Heart right ventricle (tissue), 16 donors: ENCODE measurements around the gene CAMSAP1. TPM values are rescaled to one million over a fixed set of nuclear protein-coding genes. Genes with fewer than 3 reads are reported as not detected.

Source experiments
- ATAC-seq, 8 donors: fragments of 200-7000 bp; cut with Tn5 transposase; one replicate each; pipeline ENCODE4 v1.9.1; 2020; ENCODE audit warnings: mild to moderate bottlenecking in 8 of 8, moderate library complexity in 8 of 8, moderate number of reproducible peaks in 1 of 8
- DNase-seq, 2 donors: peaks; one replicate each; pipeline ENCODE4 v3.0.0-alpha.2; 2020
- H3K27ac ChIP-seq, 10 donors: fragments of 200-600 bp; sonication (generic) in 2 of 10; one replicate each; pipeline versions ENCODE4 v1.5.0 to v1.8.0; 2020 to 2022; ENCODE audit warnings: mild to moderate bottlenecking in 3 of 10
- H3K27me3 ChIP-seq, 7 donors: fragments of 200-600 bp; one replicate each; pipeline ENCODE4 v1.8.0; 2021 to 2022; ENCODE audit warnings: mild to moderate bottlenecking in 2 of 7
- H3K36me3 ChIP-seq, 9 donors: fragments of 200-600 bp; sonication (generic) in 1 of 9; one replicate each; pipeline versions ENCODE4 v1.5.0 to v1.8.0; 2020 to 2022; ENCODE audit warnings: mild to moderate bottlenecking in 2 of 9
- H3K4me1 ChIP-seq, 9 donors: fragments of 200-600 bp; sonication (generic) in 1 of 9; one replicate each; pipeline versions ENCODE4 v1.5.0 to v1.8.0; 2020 to 2022; ENCODE audit warnings: mild to moderate bottlenecking in 4 of 9
- H3K4me3 ChIP-seq, 10 donors: fragments of 200-600 bp; sonication (generic) in 2 of 10; one replicate each; pipeline versions ENCODE4 v1.5.0 to v1.8.0; 2020 to 2022; ENCODE audit warnings: mild to moderate bottlenecking in 7 of 10, moderate library complexity in 2 of 10
- H3K9me3 ChIP-seq, 11 donors: fragments of 200-600 bp in 10 of 11; sonication (generic) in 2 of 11; one replicate each; pipeline versions ENCODE4 v1.5.0 to v1.8.0; 2013 to 2022; ENCODE audit warnings: mild to moderate bottlenecking in 2 of 11, control low read depth in 1 of 11, moderate library complexity in 1 of 11
- WGBS, 2 donors: extraction: QIAGEN DNeasy Blood & Tissue Kit; methylation state at CpG; one replicate each; pipeline ENCODE4 v1.1.7; 2013; ENCODE audit warnings: inconsistent platforms in 1 of 2; 5-methylcytosine and 5-hydroxymethylcytosine counted together
- intact Hi-C, 10 donors: fragments of 100-400 bp; cut with DNase I; formaldehyde crosslinking; loops; one replicate each; pipeline versions ENCODE4 v1.11.1 to v1.14.2; 2022
- polyA plus RNA-seq, 2 donors: library from polyadenylated mRNA; stranded (reverse); fragments of 200-250 nt; gene quantifications; one replicate each; pipeline ENCODE4 v1.2.3, GENCODE V29; 2013
- total RNA-seq, 10 donors: library from RNA; stranded (reverse); fragmentation: NEBNext Ultra II Directional in 3 of 10; extraction: Animal tissue kit (Norgen Biotek cat#: 25700) in 3 of 10; gene quantifications; one replicate each; pipeline versions ENCODE4 v1.2.1 to v1.2.4, GENCODE V29; 2021 to 2023
- TF ChIP-seq, protein P1 (sequence below), 9 donors: fragments of 200-600 bp; sonication (generic) in 2 of 9; IDR thresholded peaks; one replicate each; pipeline versions ENCODE4 v1.5.0 to v1.8.0; 2021 to 2022; ENCODE audit warnings: antibody characterized with exemption in 9 of 9, mild to moderate bottlenecking in 5 of 9, moderate library complexity in 1 of 9
- donor health status: Arrhythmogenic right ventricular cardiomyopathy.
- donor health status: ischemic (EF 13 %, LVEDD 7.1; RV severe dilation, severe dysfunction).
- donor health status: healthy with polysubstance abuse.
- donor health status: DM: no; HTN: yes; CAD: no.
- donor health status: DM: no; HTN: no; CAD: no.
- donor health status: ischemic (EF 25% LVEDD 6.9; RV normal size, moderate dysfunction).
- donor health status: ischemic (EF 25% LVEDD 5.7; RV mildly dilated, moderate dysfunction).
- donor health status: healthy.
- donor health status: DM: yes; HTN: yes; CAD: no.
- donor health status: Ischemic cardiomyopathy.
- donor health status: ischemic (EF 35%, LVEDD 5.7; RV mildly dilated, moderate dysfunction).
- donor health status: nonischemic (EF 11% LVEDD 7.7; RV severe dilation, severe dysfunction).
- donor health status: DM: yes; HTN: yes; CAD: no.
- donor health status: PGD.
- donor health status: ischemic (EF 29% LVEDD 5.4; RV normal size, mild dysfunction).
- donor health status: nonischemic (EF 23%, LVEDD 6.1; RV moderate dilation, normal function).

The CAMSAP1 gene
- total and polyA plus RNA-seq, 12 donors = 6.7 to 25.0 (median 19.4) TPM

DNA sequence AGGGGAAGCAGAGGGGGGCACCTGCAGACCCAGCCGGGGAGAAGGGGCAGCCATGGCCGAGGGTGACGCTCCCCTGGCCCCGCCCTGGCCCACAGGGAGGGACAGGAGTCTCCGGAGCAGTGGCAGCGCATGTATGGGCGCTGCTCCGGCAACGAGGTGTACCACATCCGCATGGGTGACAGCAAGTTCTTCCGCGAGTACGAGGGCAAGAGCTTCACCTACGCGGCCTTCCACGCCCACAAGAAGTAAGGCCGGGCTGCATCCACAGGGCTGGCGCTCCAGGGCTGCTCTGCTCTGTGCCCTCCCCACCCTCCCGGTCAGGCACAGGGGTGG is 137.2 kb downstream of the CAMSAP1 start:
- WGBS, 2 donors = 80 to 90% methylated on average over 19 of the region's 19 CpGs
- DNase-seq = no peak
- no peaks in the 10 kb centered on the region for H3K36me3 ChIP-seq
- intact Hi-C loops = loop anchor here in 1 of 10 donors (10.0 kb wide), 1 partner anchor 155 kb away; a partner anchor contains a TSS
- H3K27ac ChIP-seq = no peak overlapping the region
- H3K9me3 ChIP-seq = peaks cover 0 to 21% (median 6%) of the 10 kb centered on the region in 11 donors
- no peak for ATAC-seq
- no peaks in the 10 kb centered on the region for H3K4me1 ChIP-seq
- H3K27me3 ChIP-seq = peaks cover 0 to 11% (median 0%) of the 10 kb centered on the region in 7 donors
- TF ChIP-seq, protein P1, sequence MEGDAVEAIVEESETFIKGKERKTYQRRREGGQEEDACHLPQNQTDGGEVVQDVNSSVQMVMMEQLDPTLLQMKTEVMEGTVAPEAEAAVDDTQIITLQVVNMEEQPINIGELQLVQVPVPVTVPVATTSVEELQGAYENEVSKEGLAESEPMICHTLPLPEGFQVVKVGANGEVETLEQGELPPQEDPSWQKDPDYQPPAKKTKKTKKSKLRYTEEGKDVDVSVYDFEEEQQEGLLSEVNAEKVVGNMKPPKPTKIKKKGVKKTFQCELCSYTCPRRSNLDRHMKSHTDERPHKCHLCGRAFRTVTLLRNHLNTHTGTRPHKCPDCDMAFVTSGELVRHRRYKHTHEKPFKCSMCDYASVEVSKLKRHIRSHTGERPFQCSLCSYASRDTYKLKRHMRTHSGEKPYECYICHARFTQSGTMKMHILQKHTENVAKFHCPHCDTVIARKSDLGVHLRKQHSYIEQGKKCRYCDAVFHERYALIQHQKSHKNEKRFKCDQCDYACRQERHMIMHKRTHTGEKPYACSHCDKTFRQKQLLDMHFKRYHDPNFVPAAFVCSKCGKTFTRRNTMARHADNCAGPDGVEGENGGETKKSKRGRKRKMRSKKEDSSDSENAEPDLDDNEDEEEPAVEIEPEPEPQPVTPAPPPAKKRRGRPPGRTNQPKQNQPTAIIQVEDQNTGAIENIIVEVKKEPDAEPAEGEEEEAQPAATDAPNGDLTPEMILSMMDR (IDR thresholded peaks at IDR 0.05) = no peak
- no peak overlapping the region for H3K4me3 ChIP-seq

DNA sequence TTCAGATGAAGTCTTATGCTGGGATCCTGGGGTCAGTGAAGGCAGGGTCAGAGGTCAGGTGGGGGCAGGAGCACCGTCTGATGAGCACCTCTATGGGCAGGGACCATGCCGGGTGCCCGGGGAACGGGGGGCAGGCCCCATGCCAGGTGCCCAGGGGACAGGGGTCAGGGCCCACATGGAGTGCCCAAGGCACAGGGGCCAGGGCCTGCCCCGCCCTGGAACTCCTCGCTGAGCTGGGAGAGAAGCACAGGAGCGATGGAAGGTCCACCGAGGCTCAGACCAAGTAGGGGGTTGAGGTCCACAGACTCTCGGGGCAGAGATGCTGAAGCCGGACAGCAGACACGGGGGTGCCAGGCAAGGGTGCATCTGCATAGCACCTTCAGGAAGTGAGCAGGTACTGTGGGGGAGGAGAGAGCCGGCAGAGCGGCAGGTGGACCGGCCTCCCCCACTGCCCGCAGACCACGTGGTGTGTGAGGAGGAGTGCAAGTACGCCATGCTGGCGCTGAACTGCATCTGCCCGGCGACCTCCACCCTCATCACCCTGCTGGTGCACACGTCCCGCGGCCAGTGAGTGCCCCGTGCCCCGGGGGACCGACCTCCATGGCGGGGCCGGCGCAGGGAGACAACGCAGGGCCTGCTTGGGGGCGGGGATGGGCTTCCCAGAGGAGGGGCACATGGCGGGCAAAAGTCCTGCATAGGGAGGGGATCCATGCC is 137.7 kb downstream of the CAMSAP1 start:
- no peak overlapping the region for H3K4me3 ChIP-seq
- H3K27me3 ChIP-seq = peaks cover 0 to 11% (median 0%) of the 10 kb centered on the region in 7 donors
- intact Hi-C loops = loop anchor here in 1 of 10 donors (10.0 kb wide), 1 partner anchor 155 kb away; a partner anchor contains a TSS
- no peaks in the 10 kb centered on the region for H3K4me1 ChIP-seq
- no peak for DNase-seq
- TF ChIP-seq, protein P1 (IDR thresholded peaks at IDR 0.05) = no peak
- 86 to 87% methylated on average over 27 to 32 of the region's 32 CpGs for WGBS, 2 donors
- no peaks in the 10 kb centered on the region for H3K36me3 ChIP-seq
- H3K27ac ChIP-seq = no peak overlapping the region
- H3K9me3 ChIP-seq = peaks cover 0 to 24% (median 6%) of the 10 kb centered on the region in 11 donors
- no peak for ATAC-seq

DNA sequence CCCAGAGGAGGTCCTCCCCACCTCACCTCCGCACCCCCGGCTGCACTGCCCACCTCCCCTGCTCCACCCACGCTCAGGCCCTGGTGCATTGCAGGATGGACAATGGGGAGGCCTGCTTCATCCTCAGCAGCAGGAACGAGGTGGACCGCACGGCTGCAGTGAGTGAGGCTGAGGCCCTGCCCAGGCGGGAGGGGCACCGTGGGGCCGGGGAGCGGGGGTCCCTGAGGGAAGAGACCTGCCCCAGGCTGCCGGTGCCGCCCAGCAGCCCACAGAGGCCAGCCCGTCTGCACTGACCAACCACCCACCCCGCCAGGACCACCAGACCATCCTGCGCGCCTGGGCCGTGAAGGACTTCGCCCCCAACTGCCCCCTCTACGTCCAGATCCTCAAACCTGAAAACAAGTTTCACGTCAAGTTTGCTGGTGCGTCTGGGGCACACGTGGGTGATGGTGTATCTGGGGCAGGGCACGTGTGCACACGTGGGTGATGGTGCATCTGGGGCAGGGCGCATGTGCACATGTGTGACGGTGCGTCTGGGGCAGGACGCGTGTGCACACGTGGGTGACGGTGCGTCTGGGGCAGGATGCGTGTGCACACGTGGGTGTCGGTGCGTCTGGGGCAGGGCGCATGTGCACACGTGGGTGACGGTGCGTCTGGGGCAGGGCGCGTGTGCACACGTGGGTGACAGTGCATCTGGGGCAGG is 138.7 kb downstream of the CAMSAP1 start:
- H3K27me3 ChIP-seq = peaks cover 0 to 11% (median 0%) of the 10 kb centered on the region in 7 donors
- no peaks in the 10 kb centered on the region for H3K4me1 ChIP-seq
- H3K27ac ChIP-seq = no peak overlapping the region
- H3K4me3 ChIP-seq = no peak overlapping the region
- peaks cover 0 to 24% (median 6%) of the 10 kb centered on the region in 11 donors for H3K9me3 ChIP-seq
- ATAC-seq = no peak
- no peaks in the 10 kb centered on the region for H3K36me3 ChIP-seq
- DNase-seq = no peak
- TF ChIP-seq, protein P1 (IDR thresholded peaks at IDR 0.05) = no peak
- WGBS, 2 donors = 91% methylated on average over 41 to 43 of the region's 43 CpGs
- intact Hi-C loops = no loop called here

DNA sequence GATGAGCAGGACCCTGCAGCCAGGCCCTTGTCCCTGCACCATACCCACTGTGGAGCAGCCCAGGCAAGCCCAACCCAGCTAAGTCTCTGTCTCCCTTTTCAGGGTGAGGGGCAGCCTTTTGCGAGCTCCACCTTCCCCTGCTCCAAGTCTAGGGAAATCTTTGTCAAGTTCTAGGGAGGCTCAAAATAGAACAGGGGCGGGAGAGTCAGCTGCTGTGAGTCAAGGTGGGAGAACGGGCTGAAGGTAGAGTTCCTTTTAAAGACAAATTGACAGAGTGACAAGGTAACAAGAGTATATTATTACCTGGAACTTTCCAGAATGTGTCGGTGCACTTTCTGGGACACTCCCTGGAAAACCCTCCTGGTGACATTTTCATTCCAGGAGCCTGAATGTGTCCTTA is 140.6 kb downstream of the CAMSAP1 start:
- no peak overlapping the region for H3K27ac ChIP-seq
- WGBS, 2 donors = 90 to 95% methylated on average over 4 of the region's 4 CpGs
- no peaks in the 10 kb centered on the region for H3K4me1 ChIP-seq
- H3K36me3 ChIP-seq = no peaks in the 10 kb centered on the region
- no peak for DNase-seq
- no peak overlapping the region for H3K4me3 ChIP-seq
- TF ChIP-seq, protein P1 (IDR thresholded peaks at IDR 0.05) = no peak
- peaks cover 0 to 5% (median 0%) of the 10 kb centered on the region in 7 donors for H3K27me3 ChIP-seq
- no peak for ATAC-seq
- intact Hi-C loops = no loop called here
- peaks cover 0 to 24% (median 6%) of the 10 kb centered on the region in 11 donors for H3K9me3 ChIP-seq
